ENCODE results near the gene RASA1.

GRCh38 chr5:87412630-87413342 is 145.1 kb downstream of the RASA1 start, which contains the start of gene CCNH:
- TF ChIP-seq, protein P1, sequence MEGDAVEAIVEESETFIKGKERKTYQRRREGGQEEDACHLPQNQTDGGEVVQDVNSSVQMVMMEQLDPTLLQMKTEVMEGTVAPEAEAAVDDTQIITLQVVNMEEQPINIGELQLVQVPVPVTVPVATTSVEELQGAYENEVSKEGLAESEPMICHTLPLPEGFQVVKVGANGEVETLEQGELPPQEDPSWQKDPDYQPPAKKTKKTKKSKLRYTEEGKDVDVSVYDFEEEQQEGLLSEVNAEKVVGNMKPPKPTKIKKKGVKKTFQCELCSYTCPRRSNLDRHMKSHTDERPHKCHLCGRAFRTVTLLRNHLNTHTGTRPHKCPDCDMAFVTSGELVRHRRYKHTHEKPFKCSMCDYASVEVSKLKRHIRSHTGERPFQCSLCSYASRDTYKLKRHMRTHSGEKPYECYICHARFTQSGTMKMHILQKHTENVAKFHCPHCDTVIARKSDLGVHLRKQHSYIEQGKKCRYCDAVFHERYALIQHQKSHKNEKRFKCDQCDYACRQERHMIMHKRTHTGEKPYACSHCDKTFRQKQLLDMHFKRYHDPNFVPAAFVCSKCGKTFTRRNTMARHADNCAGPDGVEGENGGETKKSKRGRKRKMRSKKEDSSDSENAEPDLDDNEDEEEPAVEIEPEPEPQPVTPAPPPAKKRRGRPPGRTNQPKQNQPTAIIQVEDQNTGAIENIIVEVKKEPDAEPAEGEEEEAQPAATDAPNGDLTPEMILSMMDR (IDR thresholded peaks at IDR 0.05), result peak in 1 of 6 experiments; percentile 1
- peak; percentile 94 to 95 for TF ChIP-seq POLR2A (IDR thresholded peaks at IDR 0.05)
